H1 (cell line): ENCODE measurements around the gene BCAS3. TPM values are rescaled to one million over a fixed set of nuclear protein-coding genes. Genes with fewer than 3 reads are reported as not detected.

Experiments used
- KDM1A ChIP-seq: fragments of 200-600, 300-600 bp; sonication (generic); IDR thresholded peaks from 2 replicates; pipeline ENCODE4 v1.7.1; 2016; ENCODE audit warnings: mild to moderate bottlenecking, low read length, borderline replicate concordance
- polyA plus RNA-seq, 7 experiments: library from polyadenylated mRNA; depleted of rRNA in 3 of 7; stranded (reverse) in 5 of 7; unstranded in 2 of 7; fragments of >200 nt in 5 of 7; fragments of 200-250 nt in 2 of 7; gene quantifications; 1 replicate in 5 of 7; 2 replicates in 1 of 7; 4 replicates in 1 of 7; pipeline versions ENCODE4 v1.2.1 to v1.2.3, GENCODE V29; 2011 to 2013; ENCODE audit warnings: missing spikeins in 2 of 7, mixed read lengths in 2 of 7
- total RNA-seq: library from RNA; stranded (reverse); fragmentation: NEBNext Ultra II Directional; extraction: Animal tissue kit (Norgen Biotek cat#: 25700); gene quantifications from 2 replicates; pipeline ENCODE4 v1.2.1, GENCODE V29; 2021

Gene BCAS3
- total and polyA plus RNA-seq, 2 of the 8 experiments (the other 6 are each of a cell fraction or from before 2014, with no cell fraction given): 9.9 to 13.3 TPM

DNA sequence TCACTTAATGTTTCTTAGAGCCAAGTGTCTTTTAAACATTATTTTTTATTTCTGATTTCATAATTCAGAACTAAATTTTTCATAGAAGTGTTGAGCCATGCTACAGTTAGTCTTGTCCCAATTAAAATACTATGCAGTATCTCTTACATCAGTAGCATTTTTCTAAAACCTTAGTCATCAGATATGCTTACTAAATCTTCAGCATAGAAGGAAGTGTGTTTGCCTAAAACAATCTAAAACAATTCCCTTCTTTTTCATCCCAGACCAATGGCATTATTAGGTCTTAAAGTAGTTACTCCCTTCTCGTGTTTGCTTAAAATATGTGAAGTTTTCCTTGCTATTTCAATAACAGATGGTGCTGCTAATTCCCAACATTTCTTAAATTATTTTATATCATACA lies 13.6 kb upstream of the BCAS3 start (continued):
- TF ChIP-seq KDM1A: no peak
- TF ChIP-seq, all 59 proteins: peak for 0
